Measurements from ENCODE around the gene NOL8. TPM values are rescaled to one million over a fixed set of nuclear protein-coding genes. Genes with fewer than 3 reads are reported as not detected.

The NOL8 gene
- total RNA-seq, 1 experiment from 2014 or later: 48.2 TPM

DNA sequence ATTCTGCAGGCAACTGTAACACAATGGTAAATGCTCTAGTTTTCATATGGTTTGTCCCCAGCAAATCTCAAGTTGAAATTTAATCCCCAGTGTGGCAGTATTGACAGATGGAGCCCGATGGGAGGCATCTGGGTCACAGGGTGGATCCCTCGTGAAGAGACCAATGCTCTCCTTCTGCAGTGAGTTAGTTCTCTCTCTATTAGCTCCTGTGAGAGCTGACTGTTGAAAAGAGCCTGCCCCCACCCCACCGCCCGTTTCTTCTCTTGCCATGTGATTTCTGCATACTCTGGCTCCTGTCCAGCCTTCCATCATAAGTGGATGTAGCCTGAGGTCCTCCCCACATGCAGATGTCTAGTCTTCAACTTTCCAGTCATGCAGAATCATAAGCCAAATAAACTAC, 58.7 kb downstream of the NOL8 start:
- ChIA-PET POLR2A (no interaction called here), RAD21 (ENCODE audit: low non-redundant PET in 1 of 2, low total read pairs in 2 of 2, uncharacterized antibody in 2 of 2, unreplicated experiment in 2 of 2) (no interaction called here), CTCF (no interaction called here)
- peaks cover 82 to 97% of the 10 kb centered on the region in 2 experiments for H3K36me3 ChIP-seq (ENCODE audit: control insufficient read depth in 1 of 2, insufficient read depth in 2 of 2, low read length in 2 of 2)
- H3K27me3 ChIP-seq (ENCODE audit: insufficient read depth, low read length): no peaks in the 10 kb centered on the region
- H3K9ac ChIP-seq (ENCODE audit: low read length): no peak overlapping the region
- no peak overlapping the region for H3K27ac ChIP-seq (ENCODE audit: low read depth, low read length)
- DNase-seq (ENCODE audit: low read depth, low spot score) (no peak), ATAC-seq (no peak)
- H3K4me3 ChIP-seq (replicated peaks in 1 of 2; ENCODE audit: low read depth in 1 of 2, low read length in 2 of 2): no peak overlapping the region
- H3K4me2 ChIP-seq (ENCODE audit: low read length): no peak overlapping the region
- peaks cover 10% of the 10 kb centered on the region for H4K20me1 ChIP-seq (ENCODE audit: insufficient read depth)
- H2AFZ ChIP-seq (ENCODE audit: low read depth, low read length, poor library complexity, severe bottlenecking): no peak overlapping the region
- intact Hi-C loops (cut with micrococcal nuclease): loop anchor here (5.0 kb wide), 1 partner anchor 51 kb away; no protein-coding TSS in a partner anchor
- peaks cover 75% of the 10 kb centered on the region for H3K79me2 ChIP-seq (ENCODE audit: insufficient read depth, low read length)
- H3K4me1 ChIP-seq (ENCODE audit: control insufficient read depth in 1 of 2, insufficient read depth in 2 of 2, low read length in 2 of 2): no peaks in the 10 kb centered on the region
- TF ChIP-seq SRF (IDR thresholded peaks at IDR 0.05; ENCODE audit: low read depth) (no peak), SP1 (IDR thresholded peaks at IDR 0.05; ENCODE audit: low read depth) (no peak), CEBPB (IDR thresholded peaks at IDR 0.05; ENCODE audit: low read depth) (no peak), EZH2phosphoT487 (IDR thresholded peaks at IDR 0.05; ENCODE audit: borderline replicate concordance) (no peak)
- TF ChIP-seq, protein P1, sequence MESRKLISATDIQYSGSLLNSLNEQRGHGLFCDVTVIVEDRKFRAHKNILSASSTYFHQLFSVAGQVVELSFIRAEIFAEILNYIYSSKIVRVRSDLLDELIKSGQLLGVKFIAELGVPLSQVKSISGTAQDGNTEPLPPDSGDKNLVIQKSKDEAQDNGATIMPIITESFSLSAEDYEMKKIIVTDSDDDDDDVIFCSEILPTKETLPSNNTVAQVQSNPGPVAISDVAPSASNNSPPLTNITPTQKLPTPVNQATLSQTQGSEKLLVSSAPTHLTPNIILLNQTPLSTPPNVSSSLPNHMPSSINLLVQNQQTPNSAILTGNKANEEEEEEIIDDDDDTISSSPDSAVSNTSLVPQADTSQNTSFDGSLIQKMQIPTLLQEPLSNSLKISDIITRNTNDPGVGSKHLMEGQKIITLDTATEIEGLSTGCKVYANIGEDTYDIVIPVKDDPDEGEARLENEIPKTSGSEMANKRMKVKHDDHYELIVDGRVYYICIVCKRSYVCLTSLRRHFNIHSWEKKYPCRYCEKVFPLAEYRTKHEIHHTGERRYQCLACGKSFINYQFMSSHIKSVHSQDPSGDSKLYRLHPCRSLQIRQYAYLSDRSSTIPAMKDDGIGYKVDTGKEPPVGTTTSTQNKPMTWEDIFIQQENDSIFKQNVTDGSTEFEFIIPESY (IDR thresholded peaks at IDR 0.05; ENCODE audit: extremely low read depth, insufficient replicate concordance, low read length): no peak
- no peaks in the 10 kb centered on the region for H3K9me2 ChIP-seq (ENCODE audit: insufficient read depth)
- H3K9me3 ChIP-seq (ENCODE audit: control insufficient read depth in 1 of 2, insufficient read depth in 1 of 2, low read depth in 1 of 2, low read length in 2 of 2): no peaks in the 10 kb centered on the region
- BruUV-seq (replicated peaks): no TSS peak

DNA sequence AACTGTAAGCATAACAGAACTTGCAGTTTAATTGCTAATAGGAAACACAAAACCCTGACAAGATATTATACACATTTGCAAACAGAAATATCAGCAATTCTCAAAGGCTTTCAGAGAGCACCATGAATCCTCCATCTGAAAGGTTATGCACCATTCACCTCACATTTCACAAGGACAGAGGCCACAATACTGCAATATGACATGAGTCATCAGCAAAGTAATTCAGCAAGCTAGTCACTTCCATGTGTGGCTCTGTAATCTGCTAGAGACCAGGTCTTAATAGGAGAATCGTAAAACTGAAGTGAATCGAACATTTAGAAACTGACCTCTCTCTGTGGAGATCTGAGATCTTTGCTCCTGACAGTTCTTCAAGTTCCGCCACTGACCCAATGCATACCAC, 60.0 kb downstream of the NOL8 start:
- CTCF ChIA-PET: no interaction called here
- DNase-seq (ENCODE audit: low read depth, low spot score) (no peak), ATAC-seq (no peak)
- TF ChIP-seq EGR1 (IDR thresholded peaks at IDR 0.05; ENCODE audit: low read depth) (no peak), JUND (IDR thresholded peaks at IDR 0.05) (no peak), SP1 (IDR thresholded peaks at IDR 0.05; ENCODE audit: low read depth) (no peak), ZNF274 (IDR thresholded peaks at IDR 0.05; ENCODE audit: low read depth, low read length) (no peak), POLR2A (IDR thresholded peaks at IDR 0.05; ENCODE audit: borderline replicate concordance, extremely low read depth, insufficient read depth, insufficient read length) (no peak), ELF1 (IDR thresholded peaks at IDR 0.05; ENCODE audit: borderline replicate concordance, low read depth) (no peak), FOSL1 (IDR thresholded peaks at IDR 0.05; ENCODE audit: low read depth) (no peak), CBX3 (IDR thresholded peaks at IDR 0.05; ENCODE audit: low read depth) (no peak), CEBPB (IDR thresholded peaks at IDR 0.05; ENCODE audit: low read depth) (no peak)
- TF ChIP-seq, protein P1 (IDR thresholded peaks at IDR 0.05; ENCODE audit: extremely low read depth, insufficient replicate concordance, low read length): no peak
- TF ChIP-seq, protein P2, sequence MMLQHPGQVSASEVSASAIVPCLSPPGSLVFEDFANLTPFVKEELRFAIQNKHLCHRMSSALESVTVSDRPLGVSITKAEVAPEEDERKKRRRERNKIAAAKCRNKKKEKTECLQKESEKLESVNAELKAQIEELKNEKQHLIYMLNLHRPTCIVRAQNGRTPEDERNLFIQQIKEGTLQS (IDR thresholded peaks at IDR 0.05): no peak
- TF ChIP-seq, protein P3, sequence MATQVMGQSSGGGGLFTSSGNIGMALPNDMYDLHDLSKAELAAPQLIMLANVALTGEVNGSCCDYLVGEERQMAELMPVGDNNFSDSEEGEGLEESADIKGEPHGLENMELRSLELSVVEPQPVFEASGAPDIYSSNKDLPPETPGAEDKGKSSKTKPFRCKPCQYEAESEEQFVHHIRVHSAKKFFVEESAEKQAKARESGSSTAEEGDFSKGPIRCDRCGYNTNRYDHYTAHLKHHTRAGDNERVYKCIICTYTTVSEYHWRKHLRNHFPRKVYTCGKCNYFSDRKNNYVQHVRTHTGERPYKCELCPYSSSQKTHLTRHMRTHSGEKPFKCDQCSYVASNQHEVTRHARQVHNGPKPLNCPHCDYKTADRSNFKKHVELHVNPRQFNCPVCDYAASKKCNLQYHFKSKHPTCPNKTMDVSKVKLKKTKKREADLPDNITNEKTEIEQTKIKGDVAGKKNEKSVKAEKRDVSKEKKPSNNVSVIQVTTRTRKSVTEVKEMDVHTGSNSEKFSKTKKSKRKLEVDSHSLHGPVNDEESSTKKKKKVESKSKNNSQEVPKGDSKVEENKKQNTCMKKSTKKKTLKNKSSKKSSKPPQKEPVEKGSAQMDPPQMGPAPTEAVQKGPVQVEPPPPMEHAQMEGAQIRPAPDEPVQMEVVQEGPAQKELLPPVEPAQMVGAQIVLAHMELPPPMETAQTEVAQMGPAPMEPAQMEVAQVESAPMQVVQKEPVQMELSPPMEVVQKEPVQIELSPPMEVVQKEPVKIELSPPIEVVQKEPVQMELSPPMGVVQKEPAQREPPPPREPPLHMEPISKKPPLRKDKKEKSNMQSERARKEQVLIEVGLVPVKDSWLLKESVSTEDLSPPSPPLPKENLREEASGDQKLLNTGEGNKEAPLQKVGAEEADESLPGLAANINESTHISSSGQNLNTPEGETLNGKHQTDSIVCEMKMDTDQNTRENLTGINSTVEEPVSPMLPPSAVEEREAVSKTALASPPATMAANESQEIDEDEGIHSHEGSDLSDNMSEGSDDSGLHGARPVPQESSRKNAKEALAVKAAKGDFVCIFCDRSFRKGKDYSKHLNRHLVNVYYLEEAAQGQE (IDR thresholded peaks at IDR 0.05; ENCODE audit: low read depth): no peak

More for the DNA sequence above, 60.0 kb downstream of the NOL8 start:
- H3K9ac ChIP-seq (ENCODE audit: low read length): no peak overlapping the region
- H3K27ac ChIP-seq (ENCODE audit: low read depth, low read length): no peak overlapping the region
- peaks cover 70% of the 10 kb centered on the region for H3K79me2 ChIP-seq (ENCODE audit: insufficient read depth, low read length)
- H3K4me1 ChIP-seq (ENCODE audit: control insufficient read depth in 1 of 2, insufficient read depth in 2 of 2, low read length in 2 of 2): no peaks in the 10 kb centered on the region
- H3K4me3 ChIP-seq (replicated peaks in 1 of 2; ENCODE audit: low read depth in 1 of 2, low read length in 2 of 2): no peak overlapping the region
- peaks cover 78 to 95% of the 10 kb centered on the region in 2 experiments for H3K36me3 ChIP-seq (ENCODE audit: control insufficient read depth in 1 of 2, insufficient read depth in 2 of 2, low read length in 2 of 2)
- no peaks in the 10 kb centered on the region for H3K9me3 ChIP-seq (ENCODE audit: control insufficient read depth in 1 of 2, insufficient read depth in 1 of 2, low read depth in 1 of 2, low read length in 2 of 2)
- no peak overlapping the region for H2AFZ ChIP-seq (ENCODE audit: low read depth, low read length, poor library complexity, severe bottlenecking)
- ChIA-PET RAD21 (ENCODE audit: low non-redundant PET in 1 of 2, low total read pairs in 2 of 2, uncharacterized antibody in 2 of 2, unreplicated experiment in 2 of 2) (no interaction called here), POLR2A (no interaction called here)
- H3K27me3 ChIP-seq (ENCODE audit: insufficient read depth, low read length): no peaks in the 10 kb centered on the region
- BruUV-seq (replicated peaks): no TSS peak
- intact Hi-C loops (cut with micrococcal nuclease): loop anchor here (5.0 kb wide), 1 partner anchor 52 kb away; no protein-coding TSS in a partner anchor
- H3K9me2 ChIP-seq (ENCODE audit: insufficient read depth): no peaks in the 10 kb centered on the region
- no peak overlapping the region for H3K4me2 ChIP-seq (ENCODE audit: low read length)
- peaks cover 10% of the 10 kb centered on the region for H4K20me1 ChIP-seq (ENCODE audit: insufficient read depth)

Data from HCT116 (cell line).